ENCODE data around the gene CSTB. TPM values are rescaled to one million over a fixed set of nuclear protein-coding genes. Genes with fewer than 3 reads are reported as not detected.

Gene CSTB
- total and polyA plus RNA-seq, 2 of the 8 experiments (the other 6 are each of a cell fraction or from before 2014, with no cell fraction given) = 53.8 to 64.1 TPM

DNA sequence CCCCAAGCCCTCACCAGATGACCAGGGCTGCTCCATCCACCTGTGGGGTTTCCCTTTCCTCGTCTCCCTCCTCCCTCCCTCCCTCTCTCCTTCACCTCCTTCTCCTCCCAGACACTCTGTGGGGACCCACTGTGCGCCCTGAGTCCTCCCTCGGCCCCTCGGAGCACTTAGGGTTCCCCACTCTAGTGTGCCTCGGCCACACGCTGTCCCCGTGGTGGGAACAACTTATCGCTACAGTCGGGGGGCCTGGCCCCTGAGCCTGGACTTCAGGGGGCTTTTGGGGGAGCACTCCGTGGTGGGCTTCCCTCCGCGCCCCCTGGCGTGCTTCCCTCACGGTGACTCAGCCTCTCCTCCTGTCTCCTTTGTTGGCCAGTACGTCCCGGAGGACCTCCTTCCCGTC lies 27.5 kb downstream of the CSTB start:
- Histone ChIP-seq H4K91ac (replicated peaks; ENCODE audit: insufficient read length, low read length) (no peak overlapping the region), H3K79me1 (ENCODE audit: low read depth, low read length) (peaks cover 4% of the 10 kb centered on the region; the same call in 1 of the 2 replicates), H3K27ac (ENCODE audit: low read depth, low read length) (no peak overlapping the region), H3K27me3 (replicated peaks in 1 of 4; ENCODE audit: control insufficient read depth in 3 of 4, extremely low read depth in 1 of 4, insufficient read depth in 3 of 4, low read length in 3 of 4) (no peaks in the 10 kb centered on the region), H3K23ac (ENCODE audit: insufficient read length) (no peak overlapping the region), H2BK5ac (ENCODE audit: low read depth, low read length) (no peak overlapping the region), H3K79me2 (ENCODE audit: control insufficient read depth in 1 of 2, insufficient read depth in 2 of 2, low read length in 2 of 2) (no peaks in the 10 kb centered on the region), H2AFZ (ENCODE audit: low read length) (no peak overlapping the region), H4K20me1 (replicated peaks in 1 of 2; ENCODE audit: control insufficient read depth in 1 of 2, insufficient read depth in 2 of 2, low read length in 2 of 2) (peaks cover 2 to 8% of the 10 kb centered on the region in 2 experiments), H4K8ac (ENCODE audit: extremely low read depth, insufficient read depth, low read length) (0 out of 2 replicates have a peak overlapping the region, but pooled peaks have one; percentile 51), H3K36me3 (ENCODE audit: control insufficient read depth in 2 of 4, insufficient read depth in 4 of 4, low read length in 3 of 4) (peaks cover 2 to 29% (median 20%) of the 10 kb centered on the region in 4 experiments), H3K14ac (ENCODE audit: insufficient read length) (no peak overlapping the region), H3K4me3 (ENCODE audit: extremely low read depth in 1 of 4, insufficient read depth in 2 of 4, low read depth in 3 of 4, low read length in 4 of 4) (no peak overlapping the region), H4K5ac (ENCODE audit: insufficient read length, low read depth, low read length) (no peak overlapping the region), H2BK120ac (replicated peaks; ENCODE audit: low read depth, low read length) (no peak overlapping the region), H2BK20ac (ENCODE audit: low read length) (no peak overlapping the region), H3K4me1 (replicated peaks in 1 of 4; ENCODE audit: control insufficient read depth in 3 of 4, insufficient read depth in 4 of 4, low read length in 3 of 4) (no peaks in the 10 kb centered on the region), H3K4ac (replicated peaks; ENCODE audit: insufficient read length, low read depth, low read length) (no peak overlapping the region), H2AK5ac (ENCODE audit: low read depth, low read length) (no peak overlapping the region), H2BK15ac (ENCODE audit: low read length) (no peak overlapping the region), H3K23me2 (ENCODE audit: low read depth, low read length) (no peaks in the 10 kb centered on the region), H2BK12ac (ENCODE audit: low read depth, low read length) (no peak overlapping the region), H3K9me3 (ENCODE audit: insufficient read depth in 2 of 2, low read depth in 1 of 2, low read length in 1 of 2) (no peaks in the 10 kb centered on the region), H3K56ac (replicated peaks; ENCODE audit: insufficient read length, low read depth, low read length) (no peak overlapping the region), H3K18ac (ENCODE audit: extremely low read depth, low read length) (no peak overlapping the region), H3K4me2 (ENCODE audit: insufficient read depth in 1 of 2, low read depth in 2 of 2, low read length in 2 of 2) (no peak overlapping the region), H3K9ac (replicated peaks in 1 of 4; ENCODE audit: extremely low read depth in 1 of 4, low read depth in 3 of 4, low read length in 3 of 4) (no peak overlapping the region)
- CTCF ChIA-PET (ENCODE audit: partially characterized antibody) = interaction anchor here (1.2 to 1.4 kb wide), 2 partner anchors 17 to 29 kb away, joined by 3 read pairs; no protein-coding TSS in a partner anchor
- TF ChIP-seq, protein P1, sequence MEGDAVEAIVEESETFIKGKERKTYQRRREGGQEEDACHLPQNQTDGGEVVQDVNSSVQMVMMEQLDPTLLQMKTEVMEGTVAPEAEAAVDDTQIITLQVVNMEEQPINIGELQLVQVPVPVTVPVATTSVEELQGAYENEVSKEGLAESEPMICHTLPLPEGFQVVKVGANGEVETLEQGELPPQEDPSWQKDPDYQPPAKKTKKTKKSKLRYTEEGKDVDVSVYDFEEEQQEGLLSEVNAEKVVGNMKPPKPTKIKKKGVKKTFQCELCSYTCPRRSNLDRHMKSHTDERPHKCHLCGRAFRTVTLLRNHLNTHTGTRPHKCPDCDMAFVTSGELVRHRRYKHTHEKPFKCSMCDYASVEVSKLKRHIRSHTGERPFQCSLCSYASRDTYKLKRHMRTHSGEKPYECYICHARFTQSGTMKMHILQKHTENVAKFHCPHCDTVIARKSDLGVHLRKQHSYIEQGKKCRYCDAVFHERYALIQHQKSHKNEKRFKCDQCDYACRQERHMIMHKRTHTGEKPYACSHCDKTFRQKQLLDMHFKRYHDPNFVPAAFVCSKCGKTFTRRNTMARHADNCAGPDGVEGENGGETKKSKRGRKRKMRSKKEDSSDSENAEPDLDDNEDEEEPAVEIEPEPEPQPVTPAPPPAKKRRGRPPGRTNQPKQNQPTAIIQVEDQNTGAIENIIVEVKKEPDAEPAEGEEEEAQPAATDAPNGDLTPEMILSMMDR (IDR thresholded peaks at IDR 0.05; ENCODE audit: control extremely low read depth in 1 of 3, insufficient read depth in 1 of 3, low read depth in 1 of 3, low read length in 3 of 3) = no peak
- no peak for TF ChIP-seq CBX5 (IDR thresholded peaks at IDR 0.05; ENCODE audit: low read depth, low read length)
- POLR2A ChIA-PET (ENCODE audit: partially characterized antibody) = interaction anchor here (1.6 to 3.8 kb wide), 4 partner anchors 8 to 25 kb away, joined by 5 to 15 read pairs (median 5); no protein-coding TSS in a partner anchor
- FAIRE-seq = no peak
- 94% methylated on average over 16 of the region's 17 CpGs; no CpG with 5 or more reads in 1 of the 2 experiments for WGBS, 2 experiments (ENCODE audit: extremely low coverage in 1 of 2, insufficient coverage in 1 of 2, insufficient read length in 1 of 2, insufficient replicate concordance in 2 of 2, low coverage in 1 of 2, low lambda C conversion rate in 2 of 2, missing lambda C conversion rate in 1 of 2)
- DNase-seq (ENCODE audit: low read depth in 1 of 2, low spot score in 2 of 2) = no peak
